Fibroblast of villous mesenchyme (primary cell): ENCODE data around the gene SFSWAP. TPM values are rescaled to one million over a fixed set of nuclear protein-coding genes. Genes with fewer than 3 reads are reported as not detected.

Experiments used
- DNase-seq: peaks from one replicate; pipeline ENCODE4 v3.0.0-alpha.2; 2010; ENCODE audit warnings: low read depth
- H3K4me3 ChIP-seq: 2 replicates; pipeline ENCODE4 v1.5.1; 2011; ENCODE audit warnings: low read depth, mild to moderate bottlenecking, low read length
- CTCF ChIP-seq: IDR thresholded peaks from 2 replicates; pipeline ENCODE4 v1.5.1; 2012; ENCODE audit warnings: low read depth, mild to moderate bottlenecking, low read length; ENCODE audit not compliant: insufficient read depth
- total RNA-seq: library from RNA; depleted of rRNA; stranded (reverse); fragments of >200 nt; gene quantifications from 2 replicates; pipeline ENCODE4 v1.2.3, GENCODE V29; 2012

Gene SFSWAP
- total RNA-seq, 1 donor: 28.5 TPM

GRCh38 chr12:131713349-131713748 lies 2.5 kb downstream of the SFSWAP start:
- no peak overlapping the region for H3K4me3 ChIP-seq
- TF ChIP-seq CTCF: no peak
- no peak for DNase-seq

GRCh38 chr12:131714759-131715158 lies 3.9 kb downstream of the SFSWAP start:
- no peak overlapping the region for H3K4me3 ChIP-seq
- DNase-seq: no peak
- TF ChIP-seq CTCF: no peak

- no peak for TF ChIP-seq CTCF
These were observed 5.4 kb downstream of the SFSWAP start for GRCh38 chr12:131716282-131716681.

GRCh38 chr12:131720241-131720640 lies 9.4 kb downstream of the SFSWAP start:
- H3K4me3 ChIP-seq: no peak overlapping the region
- no peak for DNase-seq
- TF ChIP-seq CTCF: no peak

More at GRCh38 chr12:131716282-131716681, 5.4 kb downstream of the SFSWAP start:
- no peak for DNase-seq
- no peak overlapping the region for H3K4me3 ChIP-seq

GRCh38 chr12:131720921-131721320 lies 10.0 kb downstream of the SFSWAP start:
- no peak overlapping the region for H3K4me3 ChIP-seq
- no peak for TF ChIP-seq CTCF
- no peak for DNase-seq

GRCh38 chr12:131721548-131721947 lies 10.7 kb downstream of the SFSWAP start:
- no peak for DNase-seq
- no peak overlapping the region for H3K4me3 ChIP-seq
- no peak for TF ChIP-seq CTCF

- H3K4me3 ChIP-seq: no peak overlapping the region
- no peak for TF ChIP-seq CTCF
- no peak for DNase-seq
These were observed 12.6 kb downstream of the SFSWAP start for GRCh38 chr12:131723532-131723931.
